HG03135 (cell line): Measurements from ENCODE around the gene SLC37A1.

Experiments
- ATAC-seq: cut with Tn5 transposase; IDR thresholded peaks from one replicate; pipeline ENCODE4 v1.9.1; 2021; ENCODE audit warnings: mild to moderate bottlenecking, moderate library complexity; ENCODE audit not compliant: unreplicated experiment

The SLC37A1 gene

GRCh38 chr21:42571391-42572150 is 57.9 kb downstream of the SLC37A1 start:
- ATAC-seq, result no peak

GRCh38 chr21:42572906-42573495 is 59.3 kb downstream of the SLC37A1 start:
- ATAC-seq, result no peak

- no peak for ATAC-seq
Measured at GRCh38 chr21:42574234-42575027, 60.8 kb downstream of the SLC37A1 start.

GRCh38 chr21:42575111-42575510 is 61.5 kb downstream of the SLC37A1 start:
- no peak for ATAC-seq

GRCh38 chr21:42576639-42577038 is 63.0 kb downstream of the SLC37A1 start:
- no peak for ATAC-seq

- no peak for ATAC-seq
Measured at GRCh38 chr21:42578034-42578433, 64.4 kb downstream of the SLC37A1 start.

- no peak for ATAC-seq
Measured at GRCh38 chr21:42578761-42579415, 65.2 kb downstream of the SLC37A1 start.

GRCh38 chr21:42579456-42580075 is 65.9 kb downstream of the SLC37A1 start:
- ATAC-seq, result no peak

- ATAC-seq, result no peak
Measured at GRCh38 chr21:42580076-42580792, 66.6 kb downstream of the SLC37A1 start.

- ATAC-seq, result no peak
Measured at GRCh38 chr21:42580793-42581321, 67.2 kb downstream of the SLC37A1 start.

- no peak for ATAC-seq
Measured at GRCh38 chr21:42581336-42581992, 67.8 kb downstream of the SLC37A1 start.

GRCh38 chr21:42581993-42582786 is 68.5 kb downstream of the SLC37A1 start:
- no peak for ATAC-seq

GRCh38 chr21:42582787-42583476 is 69.3 kb downstream of the SLC37A1 start:
- ATAC-seq, result no peak

- ATAC-seq, result no peak
Measured at GRCh38 chr21:42583477-42584295, 70.0 kb downstream of the SLC37A1 start.

GRCh38 chr21:42584296-42584641 is 70.6 kb downstream of the SLC37A1 start:
- ATAC-seq, result no peak

GRCh38 chr21:42585881-42586280 is 72.2 kb downstream of the SLC37A1 start:
- ATAC-seq, result no peak

- no peak for ATAC-seq
Measured at GRCh38 chr21:42586406-42586805, 72.8 kb downstream of the SLC37A1 start.
